HCT116 (cell line): ENCODE results near the gene NALCN. TPM values are rescaled to one million over a fixed set of nuclear protein-coding genes. Genes with fewer than 3 reads are reported as not detected.

Experiments
- ATAC-seq: fragments of 200-7000 bp; cut with Tn5 transposase; 2 replicates; pipeline ENCODE4 v1.9.1; 2020; ENCODE audit warnings: mild to moderate bottlenecking, moderate library complexity
- BruUV-seq: library from RNA; stranded (reverse); fragments of 400-500 nt; replicated peaks from 2 replicates; lab custom pipeline; 2021; lab: Mats Ljungman, UMichigan
- CTCF ChIA-PET: fragments of 300-600 bp; sonication (Branson Sonifier 250); formaldehyde crosslinking; loops from one replicate; lab custom pipeline; 2021; ENCODE audit warnings: antibody characterized with exemption; lab: Charles Lee
- POLR2A ChIA-PET: fragments of 300-600, 350-600 bp; sonication (Branson Sonifier 250); formaldehyde crosslinking; loops from one replicate; lab custom pipeline; 2021; ENCODE audit warnings: antibody characterized with exemption; lab: Charles Lee
- RAD21 ChIA-PET, 2 experiments: fragments of 300-600 bp; sonication (Branson Sonifier 250); formaldehyde crosslinking; loops; one replicate each; lab custom pipeline; 2023; ENCODE audit warnings: low total read pairs in 2 of 2; ENCODE audit not compliant: uncharacterized antibody in 2 of 2, unreplicated experiment in 2 of 2, low non-redundant PET in 1 of 2; lab: Charles Lee
- DNase-seq: peaks from one replicate; pipeline ENCODE4 v3.0.0-alpha.2; 2010; ENCODE audit warnings: low read depth, low spot score
- H2AFZ ChIP-seq: fragments of 200-600 bp; shearing (Covaris generic), sonication (generic); 2 replicates; pipeline ENCODE4 v1.6.1; 2017; ENCODE audit warnings: low read depth, mixed run types, mixed read lengths, antibody characterized with exemption, low read length; ENCODE audit not compliant: poor library complexity, severe bottlenecking
- H3K27ac ChIP-seq: 2 replicates; pipeline ENCODE4 v1.5.1; 2012; ENCODE audit warnings: low read depth, low read length
- H3K27me3 ChIP-seq: fragments of 200-600 bp; sonication (generic); 2 replicates; pipeline ENCODE4 v1.6.1; 2016; ENCODE audit warnings: mixed run types, low read length, mixed read lengths; ENCODE audit not compliant: insufficient read depth
- H3K36me3 ChIP-seq, 2 experiments: fragments of 200-500 bp in 1 of 2; fragments of 200-600 bp in 1 of 2; sonication (Bioruptor generic) in 1 of 2; sonication (generic) in 1 of 2; 2 replicates each; pipeline versions ENCODE4 v1.5.1 to v1.6.1; 2014 to 2016; ENCODE audit warnings: low read length in 2 of 2, inconsistent platforms in 1 of 2, mixed read lengths in 1 of 2, mixed run types in 1 of 2; ENCODE audit not compliant: insufficient read depth in 2 of 2, control insufficient read depth in 1 of 2
- H3K4me1 ChIP-seq, 2 experiments: fragments of 200-600 bp in 1 of 2; sonication (generic) in 1 of 2; 2 replicates each; pipeline versions ENCODE4 v1.5.1 to v1.6.1; 2012 to 2017; ENCODE audit warnings: low read length in 2 of 2, inconsistent platforms in 1 of 2, mild to moderate bottlenecking in 1 of 2, mixed read lengths in 1 of 2, mixed run types in 1 of 2, moderate library complexity in 1 of 2; ENCODE audit not compliant: insufficient read depth in 2 of 2, control insufficient read depth in 1 of 2
- H3K4me2 ChIP-seq: fragments of 200-600 bp; sonication (generic); 2 replicates; pipeline ENCODE4 v1.6.1; 2017; ENCODE audit warnings: mixed run types, low read length, mixed read lengths
- H3K4me3 ChIP-seq, 2 experiments: fragments of 200-600 bp in 1 of 2; sonication (generic) in 1 of 2; replicated peaks in 1 of 2; 2 replicates each; pipeline ENCODE4 v1.5.1; 2011 to 2016; ENCODE audit warnings: low read length in 2 of 2, control low read depth in 1 of 2, low read depth in 1 of 2, mild to moderate bottlenecking in 1 of 2, mixed read lengths in 1 of 2, mixed run types in 1 of 2
- H3K79me2 ChIP-seq: fragments of 200-600 bp; sonication (generic); 2 replicates; pipeline ENCODE4 v1.6.1; 2017; ENCODE audit warnings: mild to moderate bottlenecking, mixed run types, low read length, moderate library complexity, mixed read lengths; ENCODE audit not compliant: insufficient read depth
- H3K9ac ChIP-seq: fragments of 200-600 bp; sonication (generic); 2 replicates; pipeline ENCODE4 v1.6.1; 2016; ENCODE audit warnings: low read length, mixed read lengths
- H3K9me2 ChIP-seq: fragments of 200-600 bp; sonication (generic), shearing (Covaris generic); 2 replicates; pipeline ENCODE4 v1.6.1; 2017; ENCODE audit warnings: mixed run types, mild to moderate bottlenecking, moderate library complexity; ENCODE audit not compliant: insufficient read depth
- H3K9me3 ChIP-seq, 2 experiments: fragments of 200-500 bp in 1 of 2; fragments of 200-600 bp in 1 of 2; sonication (Bioruptor generic) in 1 of 2; sonication (generic) in 1 of 2; 2 replicates each; pipeline ENCODE4 v1.6.1; 2014 to 2017; ENCODE audit warnings: low read length in 2 of 2, mixed read lengths in 2 of 2, inconsistent platforms in 1 of 2, low read depth in 1 of 2, mild to moderate bottlenecking in 1 of 2, mixed run types in 1 of 2, moderate library complexity in 1 of 2; ENCODE audit not compliant: control insufficient read depth in 1 of 2, insufficient read depth in 1 of 2
- H4K20me1 ChIP-seq: fragments of 200-600 bp; sonication (generic), shearing (Covaris generic); 2 replicates; pipeline ENCODE4 v1.6.1; 2017; ENCODE audit warnings: mixed run types, mild to moderate bottlenecking, moderate library complexity; ENCODE audit not compliant: insufficient read depth
- CBX3 ChIP-seq: IDR thresholded peaks from 2 replicates; pipeline ENCODE4 v1.6.1; 2012; ENCODE audit warnings: low read depth
- ELF1 ChIP-seq: IDR thresholded peaks from 2 replicates; pipeline ENCODE4 v1.6.1; 2012; ENCODE audit warnings: low read depth, borderline replicate concordance
- EZH2 ChIP-seq: fragments of 200-600 bp; sonication (generic); IDR thresholded peaks from 2 replicates; pipeline ENCODE4 v1.6.1; 2017; ENCODE audit warnings: antibody characterized with exemption, mixed run types
- FOSL1 ChIP-seq: IDR thresholded peaks from 2 replicates; pipeline ENCODE4 v1.6.1; 2012; ENCODE audit warnings: low read depth
- JUND ChIP-seq: IDR thresholded peaks from 2 replicates; pipeline ENCODE4 v1.6.1; 2012
- RAD21 ChIP-seq: IDR thresholded peaks from 2 replicates; pipeline ENCODE4 v1.6.1; 2012; ENCODE audit warnings: low read depth, mild to moderate bottlenecking
- SP1 ChIP-seq: IDR thresholded peaks from 2 replicates; pipeline ENCODE4 v1.6.1; 2012; ENCODE audit warnings: low read depth
- TCF7L2 ChIP-seq: IDR thresholded peaks from 2 replicates; pipeline ENCODE4 v1.7.0; 2011; ENCODE audit warnings: borderline replicate concordance, inconsistent platforms; ENCODE audit not compliant: insufficient read depth, insufficient read length; ENCODE audit errors: extremely low read depth
- YY1 ChIP-seq: IDR thresholded peaks from 2 replicates; pipeline ENCODE4 v1.6.1; 2011; ENCODE audit warnings: low read length, low read depth, moderate library complexity, mild to moderate bottlenecking; ENCODE audit not compliant: insufficient replicate concordance; ENCODE audit errors: extremely low read depth
- ZFX ChIP-seq: fragments of 450-650 bp; IDR thresholded peaks from 2 replicates; pipeline ENCODE4 v1.6.1; 2017
- intact Hi-C: fragments of 100-400 bp; cut with micrococcal nuclease; formaldehyde crosslinking; loops from 2 replicates; pipeline ENCODE4 v1.10.0; 2022
- total RNA-seq: library from RNA; stranded (reverse); gene quantifications from one replicate; pipeline ENCODE4 v1.2.1, GENCODE V29; 2021; ENCODE audit not compliant: unreplicated experiment
- TF ChIP-seq, protein P1 (sequence below): IDR thresholded peaks from 2 replicates; pipeline ENCODE4 v1.6.1; 2012
- TF ChIP-seq, protein P2 (sequence below), 3 experiments: fragments of 200-600 bp in 1 of 3; sonication (generic) in 1 of 3; IDR thresholded peaks in 2 of 3; conservative IDR thresholded peaks in 1 of 3; 2 replicates each; pipeline ENCODE4 v1.5.1; 2012 to 2017; ENCODE audit warnings: low read depth in 2 of 3, low read length in 2 of 3, antibody characterized with exemption in 1 of 3, borderline replicate concordance in 1 of 3, control low read depth in 1 of 3, mild to moderate bottlenecking in 1 of 3, mixed read lengths in 1 of 3, mixed run types in 1 of 3, moderate library complexity in 1 of 3; ENCODE audit not compliant: insufficient read depth in 1 of 3
- TF ChIP-seq, protein P3 (sequence below): IDR thresholded peaks from 2 replicates; pipeline ENCODE4 v1.6.1; 2011; ENCODE audit warnings: mild to moderate bottlenecking, low read length, moderate library complexity; ENCODE audit not compliant: insufficient replicate concordance; ENCODE audit errors: extremely low read depth

Gene NALCN
- total RNA-seq, 1 experiment from 2014 or later = not detected

DNA sequence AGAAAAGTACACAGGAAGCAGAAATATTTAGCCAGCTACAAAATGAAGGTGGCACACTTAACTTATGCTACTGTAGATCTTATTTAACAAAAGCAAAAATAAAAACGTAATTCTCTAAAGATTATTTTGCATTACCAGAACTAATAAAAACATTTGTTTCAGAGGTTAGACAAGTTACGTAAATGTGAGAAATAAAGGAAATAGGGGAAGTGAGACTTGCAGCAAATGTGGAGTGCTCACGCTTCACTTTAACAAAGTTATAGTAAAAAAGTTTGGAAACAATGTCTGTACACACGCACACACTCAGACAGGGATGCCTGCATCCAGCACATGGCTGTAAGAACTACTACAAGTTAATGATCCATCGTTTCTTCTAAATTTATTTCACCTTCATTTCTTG lies 83.7 kb downstream of the NALCN start:
- ChIA-PET POLR2A (no interaction called here), RAD21 (no interaction called here), CTCF (no interaction called here)
- H3K9me2 ChIP-seq = no peaks in the 10 kb centered on the region
- no peak overlapping the region for H2AFZ ChIP-seq
- no peak overlapping the region for H3K27ac ChIP-seq
- no peaks in the 10 kb centered on the region for H3K27me3 ChIP-seq
- intact Hi-C loops = no loop called here
- H4K20me1 ChIP-seq = no peaks in the 10 kb centered on the region
- H3K4me3 ChIP-seq = no peak overlapping the region
- no peak overlapping the region for H3K4me2 ChIP-seq
- H3K79me2 ChIP-seq = no peaks in the 10 kb centered on the region
- no peaks in the 10 kb centered on the region for H3K36me3 ChIP-seq
- H3K9me3 ChIP-seq = peaks cover 0 to 7% of the 10 kb centered on the region in 2 experiments; a peak in 1 of 4 replicates
- no peaks in the 10 kb centered on the region for H3K4me1 ChIP-seq
- TF ChIP-seq SP1 (no peak), CBX3 (no peak), TCF7L2 (no peak), ELF1 (no peak)
- TF ChIP-seq, protein P1, sequence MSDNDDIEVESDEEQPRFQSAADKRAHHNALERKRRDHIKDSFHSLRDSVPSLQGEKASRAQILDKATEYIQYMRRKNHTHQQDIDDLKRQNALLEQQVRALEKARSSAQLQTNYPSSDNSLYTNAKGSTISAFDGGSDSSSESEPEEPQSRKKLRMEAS = no peak
- BruUV-seq = no TSS peak
- no peak for ATAC-seq
- DNase-seq = no peak
- no peak overlapping the region for H3K9ac ChIP-seq

DNA sequence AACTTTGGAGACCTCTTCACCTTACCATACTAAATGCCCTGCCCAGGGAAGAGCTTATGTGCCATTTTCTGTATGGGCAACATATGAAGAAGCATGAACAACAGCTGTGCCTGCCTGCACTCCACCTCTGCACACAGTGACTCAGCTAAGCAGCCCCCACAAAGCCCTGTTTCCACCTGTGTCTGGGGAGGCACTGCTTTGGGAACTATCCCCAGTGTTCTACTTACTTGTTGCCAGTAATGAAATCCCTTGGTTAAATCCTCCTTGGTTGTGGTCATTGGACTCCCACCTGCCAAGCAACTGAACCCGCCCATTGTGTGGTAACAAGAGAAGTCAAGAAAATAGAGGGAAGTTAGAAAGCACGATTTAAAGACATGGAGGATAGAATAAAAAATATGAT lies 84.6 kb downstream of the NALCN start:
- CTCF ChIA-PET = no interaction called here
- BruUV-seq = no TSS peak
- TF ChIP-seq ZFX = no peak
- no peak for TF ChIP-seq EZH2
- no peak for TF ChIP-seq JUND
- TF ChIP-seq ELF1 = no peak
- TF ChIP-seq, protein P2, sequence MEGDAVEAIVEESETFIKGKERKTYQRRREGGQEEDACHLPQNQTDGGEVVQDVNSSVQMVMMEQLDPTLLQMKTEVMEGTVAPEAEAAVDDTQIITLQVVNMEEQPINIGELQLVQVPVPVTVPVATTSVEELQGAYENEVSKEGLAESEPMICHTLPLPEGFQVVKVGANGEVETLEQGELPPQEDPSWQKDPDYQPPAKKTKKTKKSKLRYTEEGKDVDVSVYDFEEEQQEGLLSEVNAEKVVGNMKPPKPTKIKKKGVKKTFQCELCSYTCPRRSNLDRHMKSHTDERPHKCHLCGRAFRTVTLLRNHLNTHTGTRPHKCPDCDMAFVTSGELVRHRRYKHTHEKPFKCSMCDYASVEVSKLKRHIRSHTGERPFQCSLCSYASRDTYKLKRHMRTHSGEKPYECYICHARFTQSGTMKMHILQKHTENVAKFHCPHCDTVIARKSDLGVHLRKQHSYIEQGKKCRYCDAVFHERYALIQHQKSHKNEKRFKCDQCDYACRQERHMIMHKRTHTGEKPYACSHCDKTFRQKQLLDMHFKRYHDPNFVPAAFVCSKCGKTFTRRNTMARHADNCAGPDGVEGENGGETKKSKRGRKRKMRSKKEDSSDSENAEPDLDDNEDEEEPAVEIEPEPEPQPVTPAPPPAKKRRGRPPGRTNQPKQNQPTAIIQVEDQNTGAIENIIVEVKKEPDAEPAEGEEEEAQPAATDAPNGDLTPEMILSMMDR (IDR thresholded peaks at IDR 0.05 in 2 of 3, conservative IDR thresholded peaks at IDR 0.05 in 1 of 3; ENCODE audit: borderline replicate concordance in 1 of 3, insufficient read depth in 1 of 3, low read depth in 2 of 3, low read length in 2 of 3) = no peak
- TF ChIP-seq FOSL1 = no peak
- TF ChIP-seq YY1 = no peak
- TF ChIP-seq, protein P1 = no peak
- TF ChIP-seq RAD21 = no peak
- TF ChIP-seq, protein P3, sequence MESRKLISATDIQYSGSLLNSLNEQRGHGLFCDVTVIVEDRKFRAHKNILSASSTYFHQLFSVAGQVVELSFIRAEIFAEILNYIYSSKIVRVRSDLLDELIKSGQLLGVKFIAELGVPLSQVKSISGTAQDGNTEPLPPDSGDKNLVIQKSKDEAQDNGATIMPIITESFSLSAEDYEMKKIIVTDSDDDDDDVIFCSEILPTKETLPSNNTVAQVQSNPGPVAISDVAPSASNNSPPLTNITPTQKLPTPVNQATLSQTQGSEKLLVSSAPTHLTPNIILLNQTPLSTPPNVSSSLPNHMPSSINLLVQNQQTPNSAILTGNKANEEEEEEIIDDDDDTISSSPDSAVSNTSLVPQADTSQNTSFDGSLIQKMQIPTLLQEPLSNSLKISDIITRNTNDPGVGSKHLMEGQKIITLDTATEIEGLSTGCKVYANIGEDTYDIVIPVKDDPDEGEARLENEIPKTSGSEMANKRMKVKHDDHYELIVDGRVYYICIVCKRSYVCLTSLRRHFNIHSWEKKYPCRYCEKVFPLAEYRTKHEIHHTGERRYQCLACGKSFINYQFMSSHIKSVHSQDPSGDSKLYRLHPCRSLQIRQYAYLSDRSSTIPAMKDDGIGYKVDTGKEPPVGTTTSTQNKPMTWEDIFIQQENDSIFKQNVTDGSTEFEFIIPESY = no peak

More for the DNA sequence above, 84.6 kb downstream of the NALCN start:
- Histone ChIP-seq H3K4me1 (no peaks in the 10 kb centered on the region), H3K9me3 (peaks cover 0 to 7% of the 10 kb centered on the region in 2 experiments; a peak in 1 of 4 replicates), H3K27me3 (no peaks in the 10 kb centered on the region), H3K4me2 (no peak overlapping the region), H3K79me2 (no peaks in the 10 kb centered on the region), H2AFZ (no peak overlapping the region), H3K36me3 (no peaks in the 10 kb centered on the region), H4K20me1 (no peaks in the 10 kb centered on the region), H3K9ac (no peak overlapping the region), H3K27ac (no peak overlapping the region), H3K9me2 (no peaks in the 10 kb centered on the region), H3K4me3 (no peak overlapping the region)
- DNase-seq (no peak), ATAC-seq (no peak)
- intact Hi-C loops = no loop called here
- ChIA-PET POLR2A (no interaction called here), RAD21 (no interaction called here)
